Measurements from ENCODE around the gene TRUB2. TPM values are rescaled to one million over a fixed set of nuclear protein-coding genes. Genes with fewer than 3 reads are reported as not detected.

TRUB2 gene
- total RNA-seq, 1 experiment from 2014 or later = 42.1 TPM

DNA sequence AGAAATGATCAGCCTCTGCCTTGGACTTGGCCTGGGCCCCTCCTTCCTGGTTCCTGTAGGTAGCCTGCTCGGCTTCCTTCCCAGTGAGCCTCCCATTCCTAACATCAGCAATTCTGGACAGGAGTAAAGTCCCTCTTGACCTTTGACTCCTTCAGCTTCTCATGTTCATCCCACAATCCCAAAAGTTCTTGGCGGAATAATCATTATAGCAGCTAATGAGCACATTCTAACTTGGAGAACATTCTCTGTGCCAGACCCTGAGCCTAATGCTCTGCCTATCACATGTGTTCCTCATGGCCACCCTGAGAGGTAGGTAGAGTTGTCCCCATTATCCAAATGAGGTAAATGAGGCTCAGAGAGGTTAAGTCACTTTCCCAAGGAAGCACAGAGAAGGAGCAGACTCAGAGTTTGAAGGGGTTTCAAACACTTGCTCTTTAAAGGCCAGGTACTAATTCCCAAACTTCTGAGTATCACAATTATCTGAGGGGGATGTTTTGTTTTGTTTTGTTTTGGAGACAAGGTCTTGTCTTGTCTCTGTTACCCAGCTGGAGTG, 24.9 kb downstream of the TRUB2 start:
- no peak for TF ChIP-seq SP1 (IDR thresholded peaks at IDR 0.05; ENCODE audit: low read depth)
- TF ChIP-seq, protein P1, sequence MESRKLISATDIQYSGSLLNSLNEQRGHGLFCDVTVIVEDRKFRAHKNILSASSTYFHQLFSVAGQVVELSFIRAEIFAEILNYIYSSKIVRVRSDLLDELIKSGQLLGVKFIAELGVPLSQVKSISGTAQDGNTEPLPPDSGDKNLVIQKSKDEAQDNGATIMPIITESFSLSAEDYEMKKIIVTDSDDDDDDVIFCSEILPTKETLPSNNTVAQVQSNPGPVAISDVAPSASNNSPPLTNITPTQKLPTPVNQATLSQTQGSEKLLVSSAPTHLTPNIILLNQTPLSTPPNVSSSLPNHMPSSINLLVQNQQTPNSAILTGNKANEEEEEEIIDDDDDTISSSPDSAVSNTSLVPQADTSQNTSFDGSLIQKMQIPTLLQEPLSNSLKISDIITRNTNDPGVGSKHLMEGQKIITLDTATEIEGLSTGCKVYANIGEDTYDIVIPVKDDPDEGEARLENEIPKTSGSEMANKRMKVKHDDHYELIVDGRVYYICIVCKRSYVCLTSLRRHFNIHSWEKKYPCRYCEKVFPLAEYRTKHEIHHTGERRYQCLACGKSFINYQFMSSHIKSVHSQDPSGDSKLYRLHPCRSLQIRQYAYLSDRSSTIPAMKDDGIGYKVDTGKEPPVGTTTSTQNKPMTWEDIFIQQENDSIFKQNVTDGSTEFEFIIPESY (IDR thresholded peaks at IDR 0.05; ENCODE audit: extremely low read depth, insufficient replicate concordance, low read length) = no peak
- TF ChIP-seq, protein P2, sequence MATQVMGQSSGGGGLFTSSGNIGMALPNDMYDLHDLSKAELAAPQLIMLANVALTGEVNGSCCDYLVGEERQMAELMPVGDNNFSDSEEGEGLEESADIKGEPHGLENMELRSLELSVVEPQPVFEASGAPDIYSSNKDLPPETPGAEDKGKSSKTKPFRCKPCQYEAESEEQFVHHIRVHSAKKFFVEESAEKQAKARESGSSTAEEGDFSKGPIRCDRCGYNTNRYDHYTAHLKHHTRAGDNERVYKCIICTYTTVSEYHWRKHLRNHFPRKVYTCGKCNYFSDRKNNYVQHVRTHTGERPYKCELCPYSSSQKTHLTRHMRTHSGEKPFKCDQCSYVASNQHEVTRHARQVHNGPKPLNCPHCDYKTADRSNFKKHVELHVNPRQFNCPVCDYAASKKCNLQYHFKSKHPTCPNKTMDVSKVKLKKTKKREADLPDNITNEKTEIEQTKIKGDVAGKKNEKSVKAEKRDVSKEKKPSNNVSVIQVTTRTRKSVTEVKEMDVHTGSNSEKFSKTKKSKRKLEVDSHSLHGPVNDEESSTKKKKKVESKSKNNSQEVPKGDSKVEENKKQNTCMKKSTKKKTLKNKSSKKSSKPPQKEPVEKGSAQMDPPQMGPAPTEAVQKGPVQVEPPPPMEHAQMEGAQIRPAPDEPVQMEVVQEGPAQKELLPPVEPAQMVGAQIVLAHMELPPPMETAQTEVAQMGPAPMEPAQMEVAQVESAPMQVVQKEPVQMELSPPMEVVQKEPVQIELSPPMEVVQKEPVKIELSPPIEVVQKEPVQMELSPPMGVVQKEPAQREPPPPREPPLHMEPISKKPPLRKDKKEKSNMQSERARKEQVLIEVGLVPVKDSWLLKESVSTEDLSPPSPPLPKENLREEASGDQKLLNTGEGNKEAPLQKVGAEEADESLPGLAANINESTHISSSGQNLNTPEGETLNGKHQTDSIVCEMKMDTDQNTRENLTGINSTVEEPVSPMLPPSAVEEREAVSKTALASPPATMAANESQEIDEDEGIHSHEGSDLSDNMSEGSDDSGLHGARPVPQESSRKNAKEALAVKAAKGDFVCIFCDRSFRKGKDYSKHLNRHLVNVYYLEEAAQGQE (IDR thresholded peaks at IDR 0.05; ENCODE audit: low read depth) = no peak
- TF ChIP-seq CBX3 (IDR thresholded peaks at IDR 0.05; ENCODE audit: low read depth) = no peak
- no peak for TF ChIP-seq EZH2 (IDR thresholded peaks at IDR 0.05)
- TF ChIP-seq YY1 (IDR thresholded peaks at IDR 0.05; ENCODE audit: extremely low read depth, insufficient replicate concordance, low read depth, low read length) = no peak
- no peak for TF ChIP-seq POLR2AphosphoS5 (IDR thresholded peaks at IDR 0.05; ENCODE audit: low read depth, low read length)
- no peak for TF ChIP-seq CEBPB (IDR thresholded peaks at IDR 0.05; ENCODE audit: low read depth)
- POLR2A ChIA-PET = interaction anchor here (2.2 kb wide), 1 partner anchor 44 kb away, joined by 9 read pairs; no protein-coding TSS in a partner anchor
- intact Hi-C loops (cut with micrococcal nuclease) = loop anchor here (5.0 to 10.0 kb wide), 2 partner anchors 258 to 340 kb away; partner anchors contain the start of gene SPTAN1
- Histone ChIP-seq H4K20me1 (ENCODE audit: insufficient read depth) (no peaks in the 10 kb centered on the region), H3K9me2 (ENCODE audit: insufficient read depth) (no peaks in the 10 kb centered on the region), H3K27me3 (ENCODE audit: insufficient read depth, low read length) (no peaks in the 10 kb centered on the region), H3K9ac (ENCODE audit: low read length) (no peak overlapping the region), H3K27ac (ENCODE audit: low read depth, low read length) (no peak overlapping the region), H3K4me2 (ENCODE audit: low read length) (no peak overlapping the region), H3K4me1 (ENCODE audit: control insufficient read depth in 1 of 2, insufficient read depth in 2 of 2, low read length in 2 of 2) (peaks cover 5 to 29% of the 10 kb centered on the region in 2 experiments; a peak in 3 of 4 replicates), H2AFZ (ENCODE audit: low read depth, low read length, poor library complexity, severe bottlenecking) (no peak overlapping the region), H3K36me3 (ENCODE audit: control insufficient read depth in 1 of 2, insufficient read depth in 2 of 2, low read length in 2 of 2) (no peaks in the 10 kb centered on the region), H3K79me2 (ENCODE audit: insufficient read depth, low read length) (no peaks in the 10 kb centered on the region), H3K9me3 (ENCODE audit: control insufficient read depth in 1 of 2, insufficient read depth in 1 of 2, low read depth in 1 of 2, low read length in 2 of 2) (no peaks in the 10 kb centered on the region), H3K4me3 (replicated peaks in 1 of 2; ENCODE audit: low read depth in 1 of 2, low read length in 2 of 2) (no peak overlapping the region)
- DNase-seq (ENCODE audit: low read depth, low spot score) (no peak), ATAC-seq (no peak)
- CTCF ChIA-PET = interaction anchor here (3.6 to 4.3 kb wide), 2 partner anchors 44 to 65 kb away, joined by 26 to 40 read pairs; no protein-coding TSS in a partner anchor
- no TSS peak for BruUV-seq (replicated peaks)
- RAD21 ChIA-PET (ENCODE audit: low non-redundant PET in 1 of 2, low total read pairs in 2 of 2, uncharacterized antibody in 2 of 2, unreplicated experiment in 2 of 2) = no interaction called here

All from HCT116 (cell line).